HT-29 (cell line): ENCODE results near the gene HAPSTR1. TPM values are rescaled to one million over a fixed set of nuclear protein-coding genes. Genes with fewer than 3 reads are reported as not detected.

Source experiments
- DNase-seq: peaks from one replicate; pipeline ENCODE4 v3.0.0-alpha.2; 2015; ENCODE audit warnings: low spot score
- total RNA-seq: library from RNA; depleted of rRNA; stranded (reverse); fragments of >200 nt; shearing (Covaris generic); gene quantifications from 2 replicates; pipeline ENCODE4 v1.2.3, GENCODE V29; 2014

Gene HAPSTR1
- total RNA-seq, 1 experiment from 2014 or later, result 31.4 TPM

- no peak for DNase-seq
Observed at GRCh38 chr16:9095656-9096397, 4.4 kb downstream of the HAPSTR1 start.

- no peak for DNase-seq
Observed at GRCh38 chr16:9096416-9096952, 5.0 kb downstream of the HAPSTR1 start.

- DNase-seq, result no peak
Observed at GRCh38 chr16:9097266-9098219, 6.1 kb downstream of the HAPSTR1 start.

- DNase-seq, result no peak
Observed at GRCh38 chr16:9098377-9099090, 7.1 kb downstream of the HAPSTR1 start.

GRCh38 chr16:9099131-9099625 lies 7.7 kb downstream of the HAPSTR1 start:
- DNase-seq, result no peak

GRCh38 chr16:9102379-9102778 lies 10.9 kb downstream of the HAPSTR1 start:
- no peak for DNase-seq

GRCh38 chr16:9102943-9103342 lies 11.5 kb downstream of the HAPSTR1 start:
- no peak for DNase-seq

GRCh38 chr16:9103546-9103945 lies 12.1 kb downstream of the HAPSTR1 start:
- DNase-seq, result no peak

- no peak for DNase-seq
Observed at GRCh38 chr16:9105189-9105588, 13.7 kb downstream of the HAPSTR1 start.

GRCh38 chr16:9107025-9107970 lies 15.9 kb downstream of the HAPSTR1 start:
- no peak for DNase-seq

- DNase-seq, result no peak
Observed at GRCh38 chr16:9109255-9109654, 17.8 kb downstream of the HAPSTR1 start.

GRCh38 chr16:9112166-9112843 lies 20.9 kb downstream of the HAPSTR1 start:
- DNase-seq, result peak; percentile 29

- DNase-seq, result no peak
Observed at GRCh38 chr16:9112844-9113186, 21.4 kb downstream of the HAPSTR1 start.

- DNase-seq, result no peak
Observed at GRCh38 chr16:9113707-9114106, 22.3 kb downstream of the HAPSTR1 start.

GRCh38 chr16:9114112-9114511 lies 22.7 kb downstream of the HAPSTR1 start:
- no peak for DNase-seq

GRCh38 chr16:9114842-9115241 lies 23.4 kb downstream of the HAPSTR1 start:
- DNase-seq, result no peak

- no peak for DNase-seq
Observed at GRCh38 chr16:9115277-9115676, 23.8 kb downstream of the HAPSTR1 start.

GRCh38 chr16:9116141-9116540 lies 24.7 kb downstream of the HAPSTR1 start:
- DNase-seq, result no peak

- DNase-seq, result no peak
Observed at GRCh38 chr16:9118170-9118569, 26.7 kb downstream of the HAPSTR1 start.

- no peak for DNase-seq
Observed at GRCh38 chr16:9119795-9120194, 28.4 kb downstream of the HAPSTR1 start.
